Liver (tissue), 3 donors: Measurements from ENCODE around the gene MED19.

Experiments
- EGR1 ChIP-seq, 2 donors: IDR thresholded peaks; 2 replicates each; pipeline ENCODE4 v1.6.1; 2016 to 2018; ENCODE audit warnings: antibody characterized with exemption in 2 of 2, low read depth in 2 of 2
- FOXA1 ChIP-seq: IDR thresholded peaks from 2 replicates; pipeline ENCODE4 v1.6.1; 2016; ENCODE audit warnings: antibody characterized with exemption
- GABPA ChIP-seq, 2 donors: IDR thresholded peaks in 1 of 2; conservative IDR thresholded peaks in 1 of 2; 2 replicates each; pipeline ENCODE4 v1.6.1; 2016; ENCODE audit warnings: antibody characterized with exemption in 2 of 2, mild to moderate bottlenecking in 1 of 2, moderate library complexity in 1 of 2
- HNF4A ChIP-seq, 2 donors: conservative IDR thresholded peaks; 2 replicates each; pipeline ENCODE4 v1.6.1; 2016; ENCODE audit warnings: antibody characterized with exemption in 2 of 2, mild to moderate bottlenecking in 2 of 2
- RAD21 ChIP-seq, 2 donors: IDR thresholded peaks; 2 replicates each; pipeline ENCODE4 v1.6.1; 2016; ENCODE audit warnings: antibody characterized with exemption in 2 of 2, mild to moderate bottlenecking in 2 of 2
- RXRA ChIP-seq, 2 donors: IDR thresholded peaks; 2 replicates each; pipeline ENCODE4 v1.6.1; 2017 to 2018; ENCODE audit warnings: antibody characterized with exemption in 2 of 2, mild to moderate bottlenecking in 1 of 2
- SP1 ChIP-seq: IDR thresholded peaks from 2 replicates; pipeline ENCODE4 v1.6.1; 2018; ENCODE audit warnings: antibody characterized with exemption, mild to moderate bottlenecking
- YY1 ChIP-seq: IDR thresholded peaks from 2 replicates; pipeline ENCODE4 v1.6.1; 2016; ENCODE audit warnings: antibody characterized with exemption, mild to moderate bottlenecking
- TF ChIP-seq, protein P1 (sequence below): fragments of 150-350 bp; IDR thresholded peaks from 2 replicates; pipeline ENCODE4 v1.5.1; 2017; ENCODE audit warnings: improper control_type of control experiment, low read depth, low read length; ENCODE audit not compliant: missing input control
- TF ChIP-seq, protein P2 (sequence below): IDR thresholded peaks from 2 replicates; pipeline ENCODE4 v1.6.1; 2016; ENCODE audit warnings: antibody characterized with exemption
- TF ChIP-seq, protein P3 (sequence below): IDR thresholded peaks from 2 replicates; pipeline ENCODE4 v1.6.1; 2016; ENCODE audit warnings: antibody characterized with exemption
- TF ChIP-seq, protein P4 (sequence below): IDR thresholded peaks from 2 replicates; pipeline ENCODE4 v1.6.1; 2016; ENCODE audit warnings: antibody characterized with exemption
- donor health status: healthy.
- donor health status: healthy.

DNA sequence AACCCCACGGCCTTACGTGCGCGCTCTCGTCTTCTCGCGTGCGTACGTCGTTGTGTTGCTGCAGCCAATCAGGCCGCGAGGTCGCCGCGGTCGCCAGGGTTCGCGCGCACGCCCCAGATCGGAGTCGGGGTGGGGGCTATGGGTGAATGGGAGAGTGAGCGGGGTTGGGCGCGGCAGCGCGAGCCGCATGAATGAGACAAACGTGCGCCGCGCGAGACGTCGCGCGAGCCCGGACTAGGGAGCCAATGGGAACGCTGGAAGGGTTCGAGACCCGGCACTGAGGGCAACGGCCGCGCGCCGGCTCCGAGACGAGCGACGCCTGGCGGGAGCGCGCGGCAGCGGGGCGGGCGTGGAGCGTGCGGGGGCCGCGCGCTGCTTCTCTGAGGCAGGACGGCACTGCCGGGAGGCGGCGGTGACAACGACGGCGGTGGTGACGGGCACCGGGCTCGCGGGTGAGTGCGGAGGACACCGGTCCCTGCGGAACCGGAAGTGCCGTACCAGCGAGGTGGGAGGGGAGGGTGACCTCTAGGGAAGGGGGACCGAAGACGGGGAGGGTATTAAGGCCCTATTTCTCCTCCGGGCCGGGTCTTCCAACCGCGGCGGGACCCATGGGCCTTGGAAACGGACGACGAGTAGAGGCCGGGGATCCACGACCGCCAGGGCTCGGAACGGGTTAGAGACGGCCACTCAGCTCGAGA, 44.1 kb downstream of the MED19 start, which contains the start of gene ZDHHC5:
- TF ChIP-seq, protein P1, sequence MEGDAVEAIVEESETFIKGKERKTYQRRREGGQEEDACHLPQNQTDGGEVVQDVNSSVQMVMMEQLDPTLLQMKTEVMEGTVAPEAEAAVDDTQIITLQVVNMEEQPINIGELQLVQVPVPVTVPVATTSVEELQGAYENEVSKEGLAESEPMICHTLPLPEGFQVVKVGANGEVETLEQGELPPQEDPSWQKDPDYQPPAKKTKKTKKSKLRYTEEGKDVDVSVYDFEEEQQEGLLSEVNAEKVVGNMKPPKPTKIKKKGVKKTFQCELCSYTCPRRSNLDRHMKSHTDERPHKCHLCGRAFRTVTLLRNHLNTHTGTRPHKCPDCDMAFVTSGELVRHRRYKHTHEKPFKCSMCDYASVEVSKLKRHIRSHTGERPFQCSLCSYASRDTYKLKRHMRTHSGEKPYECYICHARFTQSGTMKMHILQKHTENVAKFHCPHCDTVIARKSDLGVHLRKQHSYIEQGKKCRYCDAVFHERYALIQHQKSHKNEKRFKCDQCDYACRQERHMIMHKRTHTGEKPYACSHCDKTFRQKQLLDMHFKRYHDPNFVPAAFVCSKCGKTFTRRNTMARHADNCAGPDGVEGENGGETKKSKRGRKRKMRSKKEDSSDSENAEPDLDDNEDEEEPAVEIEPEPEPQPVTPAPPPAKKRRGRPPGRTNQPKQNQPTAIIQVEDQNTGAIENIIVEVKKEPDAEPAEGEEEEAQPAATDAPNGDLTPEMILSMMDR = peak; percentile 45
- no peak for TF ChIP-seq FOXA1
- peak in 1 of 2 donors; percentile 13 for TF ChIP-seq EGR1 (IDR thresholded peaks at IDR 0.05; ENCODE audit: low read depth in 2 of 2)
- TF ChIP-seq RAD21 (IDR thresholded peaks at IDR 0.05) = no peak
- TF ChIP-seq, protein P2, sequence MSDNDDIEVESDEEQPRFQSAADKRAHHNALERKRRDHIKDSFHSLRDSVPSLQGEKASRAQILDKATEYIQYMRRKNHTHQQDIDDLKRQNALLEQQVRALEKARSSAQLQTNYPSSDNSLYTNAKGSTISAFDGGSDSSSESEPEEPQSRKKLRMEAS = no peak
- peak; percentile 10 for TF ChIP-seq YY1
- TF ChIP-seq GABPA (IDR thresholded peaks at IDR 0.05 in 1 of 2, conservative IDR thresholded peaks at IDR 0.05 in 1 of 2) = peak in 1 of 2 donors; percentile 63
- TF ChIP-seq, protein P3, sequence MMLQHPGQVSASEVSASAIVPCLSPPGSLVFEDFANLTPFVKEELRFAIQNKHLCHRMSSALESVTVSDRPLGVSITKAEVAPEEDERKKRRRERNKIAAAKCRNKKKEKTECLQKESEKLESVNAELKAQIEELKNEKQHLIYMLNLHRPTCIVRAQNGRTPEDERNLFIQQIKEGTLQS = no peak
- peak in 1 of 2 donors; percentile 4 for TF ChIP-seq RXRA (IDR thresholded peaks at IDR 0.05)
- no peak for TF ChIP-seq SP1
- TF ChIP-seq, protein P4, sequence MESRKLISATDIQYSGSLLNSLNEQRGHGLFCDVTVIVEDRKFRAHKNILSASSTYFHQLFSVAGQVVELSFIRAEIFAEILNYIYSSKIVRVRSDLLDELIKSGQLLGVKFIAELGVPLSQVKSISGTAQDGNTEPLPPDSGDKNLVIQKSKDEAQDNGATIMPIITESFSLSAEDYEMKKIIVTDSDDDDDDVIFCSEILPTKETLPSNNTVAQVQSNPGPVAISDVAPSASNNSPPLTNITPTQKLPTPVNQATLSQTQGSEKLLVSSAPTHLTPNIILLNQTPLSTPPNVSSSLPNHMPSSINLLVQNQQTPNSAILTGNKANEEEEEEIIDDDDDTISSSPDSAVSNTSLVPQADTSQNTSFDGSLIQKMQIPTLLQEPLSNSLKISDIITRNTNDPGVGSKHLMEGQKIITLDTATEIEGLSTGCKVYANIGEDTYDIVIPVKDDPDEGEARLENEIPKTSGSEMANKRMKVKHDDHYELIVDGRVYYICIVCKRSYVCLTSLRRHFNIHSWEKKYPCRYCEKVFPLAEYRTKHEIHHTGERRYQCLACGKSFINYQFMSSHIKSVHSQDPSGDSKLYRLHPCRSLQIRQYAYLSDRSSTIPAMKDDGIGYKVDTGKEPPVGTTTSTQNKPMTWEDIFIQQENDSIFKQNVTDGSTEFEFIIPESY = peak; percentile 99
- no peak for TF ChIP-seq HNF4A (conservative IDR thresholded peaks at IDR 0.05)
